GM12878 (cell line): Measurements from ENCODE around the gene CWF19L1. TPM values are rescaled to one million over a fixed set of nuclear protein-coding genes. Genes with fewer than 3 reads are reported as not detected.

Experiments used
- ATAC-seq: fragments of 200-7000 bp; cut with Tn5 transposase; 3 replicates; pipeline ENCODE4 v1.9.1; 2020; ENCODE audit warnings: mild to moderate bottlenecking, moderate library complexity
- BruUV-seq: library from RNA; stranded (reverse); fragments of 400-500 nt; replicated peaks from 2 replicates; lab custom pipeline; 2021; lab: Mats Ljungman, UMichigan
- CTCF ChIA-PET: fragments of 300-600 bp; sonication (Branson Sonifier 250); formaldehyde crosslinking; extraction: SDS; loops from one replicate; lab custom pipeline; 2021; ENCODE audit warnings: inconsistent platforms; lab: Yijun Ruan, JAX
- POLR2A ChIA-PET: fragments of 350-600 bp; formaldehyde crosslinking; extraction: SDS; loops from one replicate; lab custom pipeline; 2021; ENCODE audit warnings: inconsistent platforms; lab: Charles Lee
- RAD21 ChIA-PET: fragments of 300-600 bp; sonication (Branson Sonifier 250); formaldehyde crosslinking; loops from one replicate; lab custom pipeline; 2023; ENCODE audit warnings: antibody characterized with exemption; ENCODE audit not compliant: unreplicated experiment; lab: Charles Lee
- SMC1A ChIA-PET: fragments of 300-600 bp; sonication (Branson Sonifier 250); formaldehyde crosslinking; loops from one replicate; lab custom pipeline; 2023; ENCODE audit not compliant: unreplicated experiment, uncharacterized antibody; lab: Charles Lee
- DNase-seq: peaks from one replicate; pipeline ENCODE4 v3.0.0-alpha.2; 2011; ENCODE audit warnings: low read depth, low spot score
- FAIRE-seq: peaks from 3 replicates; lab custom pipeline; 2011; peaks lifted over from hg19 to GRCh38; lab: Jason Lieb, UNC
- H2AFZ ChIP-seq: 2 replicates; pipeline ENCODE4 v1.6.0; 2011; ENCODE audit warnings: low read depth, low read length, control low read depth; ENCODE audit not compliant: control insufficient read depth
- H3K27ac ChIP-seq: 2 replicates; pipeline ENCODE4 v1.5.1; 2011; ENCODE audit warnings: control low read depth; ENCODE audit not compliant: control insufficient read depth, insufficient read depth
- H3K27me3 ChIP-seq, 2 experiments: replicated peaks in 1 of 2; 2 replicates each; pipeline versions ENCODE4 v1.6.0 to v1.6.1; 2011; ENCODE audit warnings: low read length in 1 of 2; ENCODE audit not compliant: control insufficient read depth in 2 of 2, insufficient read depth in 2 of 2
- H3K36me3 ChIP-seq, 2 experiments: 2 replicates each; pipeline ENCODE4 v1.5.1; 2011; ENCODE audit warnings: low read length in 1 of 2; ENCODE audit not compliant: control insufficient read depth in 2 of 2, insufficient read depth in 2 of 2
- H3K4me1 ChIP-seq: 2 replicates; pipeline ENCODE4 v1.6.1; 2011; ENCODE audit warnings: mild to moderate bottlenecking, low read length, moderate library complexity, mixed read lengths; ENCODE audit not compliant: control insufficient read depth, insufficient read depth
- H3K4me2 ChIP-seq: 2 replicates; pipeline ENCODE4 v1.6.0; 2011; ENCODE audit warnings: control low read depth; ENCODE audit not compliant: control insufficient read depth, insufficient read depth
- H3K4me3 ChIP-seq: fragments of 200-600 bp; sonication (generic); 2 replicates; pipeline ENCODE4 v1.5.1; 2016
- H3K79me2 ChIP-seq: 2 replicates; pipeline ENCODE4 v1.6.0; 2011; ENCODE audit warnings: low read length; ENCODE audit not compliant: control insufficient read depth, insufficient read depth
- H3K9ac ChIP-seq: 2 replicates; pipeline ENCODE4 v1.8.0; 2011; ENCODE audit warnings: low read length, control low read depth, mixed read lengths; ENCODE audit not compliant: control insufficient read depth, insufficient read depth
- H3K9me3 ChIP-seq: replicated peaks from 3 replicates; pipeline ENCODE4 v1.5.1; 2011; ENCODE audit warnings: mild to moderate bottlenecking, low read length; ENCODE audit not compliant: control insufficient read depth, insufficient read depth
- H4K20me1 ChIP-seq: 2 replicates; pipeline ENCODE4 v1.6.0; 2011; ENCODE audit not compliant: control insufficient read depth, insufficient read depth
- CBX5 ChIP-seq: sonication (generic); IDR thresholded peaks from 2 replicates; pipeline ENCODE4 v1.6.1; 2016; ENCODE audit warnings: low read depth, moderate library complexity, mild to moderate bottlenecking, inconsistent platforms
- HDAC6 ChIP-seq: fragments of 200-600 bp; sonication (generic); IDR thresholded peaks from one replicate; pipeline ENCODE4 v1.8.0; 2017; ENCODE audit warnings: antibody characterized with exemption; ENCODE audit not compliant: unreplicated experiment
- IKZF1 ChIP-seq: fragments of 450-650 bp; conservative IDR thresholded peaks from 2 replicates; pipeline ENCODE4 v1.6.1; 2017; ENCODE audit warnings: antibody characterized with exemption, mild to moderate bottlenecking
- MTA2 ChIP-seq: fragments of 450-650 bp; IDR thresholded peaks from 2 replicates; pipeline ENCODE4 v1.6.1; 2016; ENCODE audit warnings: low read depth, mild to moderate bottlenecking, moderate library complexity
- PBX3 ChIP-seq: IDR thresholded peaks from 2 replicates; pipeline ENCODE4 v1.6.1; 2011; ENCODE audit warnings: mild to moderate bottlenecking, low read depth, low read length, moderate library complexity; ENCODE audit not compliant: insufficient replicate concordance
- PKNOX1 ChIP-seq: fragments of 450-650 bp; IDR thresholded peaks from 2 replicates; pipeline ENCODE4 v1.6.1; 2016; ENCODE audit warnings: mild to moderate bottlenecking
- SREBF2 ChIP-seq: IDR thresholded peaks from 2 replicates; pipeline ENCODE4 v1.6.1; 2012; ENCODE audit warnings: mild to moderate bottlenecking, low read length
- STAT1 ChIP-seq: fragments of 450-650 bp; conservative IDR thresholded peaks from 2 replicates; pipeline ENCODE4 v1.6.1; 2014; ENCODE audit warnings: antibody characterized with exemption, mild to moderate bottlenecking
- SUPT20H ChIP-seq: IDR thresholded peaks from 2 replicates; pipeline ENCODE4 v1.6.1; 2011; ENCODE audit warnings: low read depth, mild to moderate bottlenecking, low read length, moderate library complexity, borderline replicate concordance; ENCODE audit not compliant: control insufficient read depth
- SUZ12 ChIP-seq: fragments of 200-600 bp; sonication (generic); IDR thresholded peaks from one replicate; pipeline ENCODE4 v1.6.1; 2018; ENCODE audit warnings: antibody characterized with exemption, mild to moderate bottlenecking; ENCODE audit not compliant: unreplicated experiment
- WGBS: methylation state at CpG from one replicate; pipeline ENCODE4 v1.1.6; 2016; ENCODE audit warnings: low lambda C conversion rate; ENCODE audit not compliant: insufficient replicate concordance, insufficient coverage; ENCODE audit errors: missing lambda C conversion rate; 5-methylcytosine and 5-hydroxymethylcytosine counted together
- in situ Hi-C: fragments of 300-500 bp; cut with MboI; formaldehyde crosslinking; loops from 9 replicates; pipeline ENCODE4 v1.14.3; 2018; ENCODE audit warnings: mixed read lengths
- intact Hi-C: fragments of 100-400 bp; cut with micrococcal nuclease; formaldehyde crosslinking; loops from one replicate; pipeline ENCODE4 v1.14.2; 2022; ENCODE audit not compliant: unreplicated experiment
- polyA plus RNA-seq, 11 experiments: library from polyadenylated mRNA; depleted of rRNA in 4 of 11; unstranded in 6 of 11; stranded (reverse) in 5 of 11; fragments of >200 nt; fragmentation: Nextera tagmentation in 4 of 11; fragmentation: Illumina TruSeq in 1 of 11; extraction: Ambion mirVana in 4 of 11; extraction: Trizol in 1 of 11; gene quantifications; 1 replicate in 1 of 11; 2 replicates in 10 of 11; pipeline versions ENCODE4 v1.2.1 to v1.2.3, GENCODE V29; 2011 to 2016; ENCODE audit warnings: inconsistent platforms in 2 of 11, missing spikeins in 2 of 11, low read depth in 1 of 11
- total RNA-seq, 4 experiments: library from RNA; depleted of rRNA in 3 of 4; stranded (reverse); fragments of >200 nt in 3 of 4; fragmentation: Illumina TruSeq in 1 of 4; extraction: Trizol in 1 of 4; gene quantifications; 2 replicates each; pipeline versions ENCODE4 v1.2.1 to v1.2.3, GENCODE V29; 2013 to 2021
- TF ChIP-seq, protein P1 (sequence below): fragments of 150-350 bp; IDR thresholded peaks from 2 replicates; pipeline ENCODE4 v1.6.1; 2014; ENCODE audit warnings: mild to moderate bottlenecking, low read depth, low read length
- TF ChIP-seq, protein P2 (sequence below): fragments of 450-650 bp; IDR thresholded peaks from 2 replicates; pipeline ENCODE4 v1.6.1; 2018; ENCODE audit warnings: borderline replicate concordance, mild to moderate bottlenecking; ENCODE audit not compliant: partially characterized antibody

CWF19L1 gene
- total and polyA plus RNA-seq, 10 of the 15 experiments (the other 5 are each of a cell fraction or from before 2014, with no cell fraction given), result 30.2 to 51.7 (median 38.1) TPM

GRCh38 chr10:100287756-100288155 lies 20.3 kb upstream of the CWF19L1 start:
- H3K4me2 ChIP-seq, result no peak overlapping the region
- intact Hi-C loops, result no loop called here
- RAD21 ChIA-PET, result interaction anchor here (1.3 kb wide), 1 partner anchor 60 kb away, joined by 4 read pairs; the partner anchor contains the start of gene SCD
- in situ Hi-C loops, result no loop called here
- POLR2A ChIA-PET, result no interaction called here
- CTCF ChIA-PET, result interaction anchor here (1.0 to 1.5 kb wide), 2 partner anchors 39 to 62 kb away, joined by 3 read pairs; no protein-coding TSS in a partner anchor
- no peak for ATAC-seq
- H3K79me2 ChIP-seq, result peaks cover 38% of the 10 kb centered on the region
- no peak for DNase-seq
- no peak overlapping the region for H3K27ac ChIP-seq
- FAIRE-seq, result no peak
- H3K9ac ChIP-seq, result no peak overlapping the region
- no peak overlapping the region for H2AFZ ChIP-seq
- H3K4me3 ChIP-seq, result no peak overlapping the region
- H3K4me1 ChIP-seq, result peaks cover 8% of the 10 kb centered on the region; the same call in 1 of the 2 replicates
- BruUV-seq, result no TSS peak
- peaks cover 0 to 4% of the 10 kb centered on the region in 2 experiments; a peak in 2 of 4 replicates for H3K36me3 ChIP-seq
- 92% methylated on average over 6 of the region's 6 CpGs for WGBS
- no peaks in the 10 kb centered on the region for H3K9me3 ChIP-seq
- H4K20me1 ChIP-seq, result no peaks in the 10 kb centered on the region
- SMC1A ChIA-PET, result no interaction called here
- no peaks in the 10 kb centered on the region for H3K27me3 ChIP-seq
- TF ChIP-seq, protein P1, sequence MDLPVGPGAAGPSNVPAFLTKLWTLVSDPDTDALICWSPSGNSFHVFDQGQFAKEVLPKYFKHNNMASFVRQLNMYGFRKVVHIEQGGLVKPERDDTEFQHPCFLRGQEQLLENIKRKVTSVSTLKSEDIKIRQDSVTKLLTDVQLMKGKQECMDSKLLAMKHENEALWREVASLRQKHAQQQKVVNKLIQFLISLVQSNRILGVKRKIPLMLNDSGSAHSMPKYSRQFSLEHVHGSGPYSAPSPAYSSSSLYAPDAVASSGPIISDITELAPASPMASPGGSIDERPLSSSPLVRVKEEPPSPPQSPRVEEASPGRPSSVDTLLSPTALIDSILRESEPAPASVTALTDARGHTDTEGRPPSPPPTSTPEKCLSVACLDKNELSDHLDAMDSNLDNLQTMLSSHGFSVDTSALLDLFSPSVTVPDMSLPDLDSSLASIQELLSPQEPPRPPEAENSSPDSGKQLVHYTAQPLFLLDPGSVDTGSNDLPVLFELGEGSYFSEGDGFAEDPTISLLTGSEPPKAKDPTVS, result no peak
- TF ChIP-seq, protein P2, sequence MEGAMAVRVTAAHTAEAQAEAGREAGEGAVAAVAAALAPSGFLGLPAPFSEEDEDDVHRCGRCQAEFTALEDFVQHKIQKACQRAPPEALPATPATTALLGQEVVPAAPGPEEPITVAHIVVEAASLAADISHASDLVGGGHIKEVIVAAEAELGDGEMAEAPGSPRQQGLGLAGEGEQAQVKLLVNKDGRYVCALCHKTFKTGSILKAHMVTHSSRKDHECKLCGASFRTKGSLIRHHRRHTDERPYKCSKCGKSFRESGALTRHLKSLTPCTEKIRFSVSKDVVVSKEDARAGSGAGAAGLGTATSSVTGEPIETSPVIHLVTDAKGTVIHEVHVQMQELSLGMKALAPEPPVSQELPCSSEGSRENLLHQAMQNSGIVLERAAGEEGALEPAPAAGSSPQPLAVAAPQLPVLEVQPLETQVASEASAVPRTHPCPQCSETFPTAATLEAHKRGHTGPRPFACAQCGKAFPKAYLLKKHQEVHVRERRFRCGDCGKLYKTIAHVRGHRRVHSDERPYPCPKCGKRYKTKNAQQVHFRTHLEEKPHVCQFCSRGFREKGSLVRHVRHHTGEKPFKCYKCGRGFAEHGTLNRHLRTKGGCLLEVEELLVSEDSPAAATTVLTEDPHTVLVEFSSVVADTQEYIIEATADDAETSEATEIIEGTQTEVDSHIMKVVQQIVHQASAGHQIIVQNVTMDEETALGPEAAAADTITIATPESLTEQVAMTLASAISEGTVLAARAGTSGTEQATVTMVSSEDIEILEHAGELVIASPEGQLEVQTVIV, result no peak
- TF ChIP-seq STAT1 (no peak), SUZ12 (no peak), IKZF1 (no peak), PBX3 (no peak), PKNOX1 (no peak), CBX5 (no peak), SREBF2 (no peak), HDAC6 (no peak), SUPT20H (no peak), MTA2 (no peak)
